HG03175 (cell line): ENCODE measurements around the gene MCTP2.

Experiments
- ATAC-seq: cut with Tn5 transposase; IDR thresholded peaks from one replicate; pipeline ENCODE4 v1.9.1; 2021; ENCODE audit warnings: mild to moderate bottlenecking, moderate library complexity; ENCODE audit not compliant: unreplicated experiment

Gene MCTP2

DNA sequence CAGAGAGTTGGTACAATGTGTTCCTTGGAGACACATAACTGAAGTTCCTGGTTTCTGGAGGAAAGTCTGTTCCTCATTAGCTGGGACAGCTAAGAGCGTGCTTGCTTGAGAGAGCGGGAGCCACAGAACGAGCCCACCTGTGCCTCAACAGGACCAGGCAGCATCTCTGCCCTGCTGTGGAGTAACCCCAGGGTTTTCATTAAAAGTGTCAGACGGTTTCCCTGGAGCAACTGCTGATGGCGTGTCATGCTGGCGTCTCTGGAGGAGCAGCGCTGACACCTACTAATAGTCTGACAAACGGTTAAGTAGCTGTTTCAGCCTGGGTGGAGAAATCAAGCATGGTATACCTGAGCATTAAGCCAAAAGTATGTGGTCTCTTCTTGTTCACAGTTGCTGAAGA is 150.0 kb downstream of the MCTP2 start:
- no peak for ATAC-seq

DNA sequence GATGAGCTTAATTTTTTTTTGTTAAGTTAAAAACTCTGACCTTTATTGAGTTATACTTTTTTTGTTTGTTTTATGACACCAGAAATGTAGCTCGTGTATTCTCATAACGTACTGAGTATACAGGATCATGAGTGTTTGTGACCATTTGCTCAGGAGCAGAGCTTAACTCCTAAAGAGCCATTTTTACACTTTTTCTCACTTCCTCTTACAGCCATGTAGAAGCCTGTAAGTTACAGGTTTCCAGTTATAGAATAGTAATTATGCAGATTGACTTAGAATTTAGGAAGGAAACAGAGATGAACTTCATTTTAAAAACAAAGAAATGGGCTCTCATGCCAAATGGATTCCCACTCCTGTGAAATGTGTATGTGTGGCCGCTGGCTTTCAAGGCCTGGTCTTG is 151.7 kb downstream of the MCTP2 start:
- no peak for ATAC-seq

DNA sequence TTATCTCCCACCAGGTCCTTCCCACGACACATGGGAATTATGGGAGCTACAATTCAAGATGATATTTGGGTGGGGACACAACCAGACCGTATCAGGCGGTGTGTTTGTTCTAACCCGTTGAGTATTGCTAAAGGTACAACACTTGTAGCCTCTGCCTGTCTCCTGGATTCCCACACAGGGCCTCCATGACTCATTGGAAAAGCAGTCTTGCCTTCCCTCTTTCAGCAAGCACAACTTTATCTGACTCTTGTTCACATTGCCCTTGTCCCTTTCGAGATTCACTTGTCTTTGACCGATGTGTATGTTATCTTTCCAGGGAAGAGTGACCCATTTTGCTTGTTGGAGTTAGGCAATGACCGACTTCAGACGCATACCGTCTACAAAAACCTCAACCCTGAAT is 152.3 kb downstream of the MCTP2 start:
- no peak for ATAC-seq

DNA sequence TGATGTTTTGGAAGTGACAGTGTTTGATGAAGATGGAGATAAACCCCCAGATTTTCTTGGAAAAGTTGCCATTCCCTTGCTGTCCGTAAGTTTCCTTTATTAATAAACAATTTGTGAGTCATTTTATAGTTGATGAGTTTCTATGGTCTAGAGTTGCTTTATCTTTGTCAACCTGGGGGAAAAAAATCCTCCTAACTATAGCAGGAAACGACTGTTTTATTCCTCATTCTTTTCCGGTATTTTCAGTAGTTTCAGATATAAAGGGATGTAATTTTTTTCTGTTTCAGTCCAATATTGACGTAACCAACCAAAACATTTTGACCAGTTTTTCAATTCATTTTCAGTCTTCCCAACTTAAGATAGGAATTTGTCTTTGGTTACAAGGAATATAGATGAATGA is 154.1 kb downstream of the MCTP2 start:
- no peak for ATAC-seq

DNA sequence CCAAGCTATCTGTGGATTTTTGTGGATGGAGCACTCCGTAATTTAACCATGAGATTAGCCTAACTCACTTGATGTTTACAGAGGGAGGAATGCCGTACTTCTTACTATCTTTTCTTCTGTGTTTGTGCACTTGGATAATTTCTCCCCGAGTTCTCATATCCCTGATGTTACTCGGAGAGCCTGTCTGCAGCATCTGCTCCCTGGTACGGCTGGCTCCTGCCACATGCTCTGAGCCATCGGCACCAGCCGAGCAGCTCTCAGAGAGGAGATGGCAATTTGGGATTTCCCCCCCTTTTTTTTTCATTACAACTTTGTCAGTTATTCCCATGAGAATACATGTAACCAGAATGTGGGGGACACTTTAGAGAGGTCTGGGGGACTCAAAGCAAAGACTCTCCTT is 155.0 kb downstream of the MCTP2 start:
- no peak for ATAC-seq

DNA sequence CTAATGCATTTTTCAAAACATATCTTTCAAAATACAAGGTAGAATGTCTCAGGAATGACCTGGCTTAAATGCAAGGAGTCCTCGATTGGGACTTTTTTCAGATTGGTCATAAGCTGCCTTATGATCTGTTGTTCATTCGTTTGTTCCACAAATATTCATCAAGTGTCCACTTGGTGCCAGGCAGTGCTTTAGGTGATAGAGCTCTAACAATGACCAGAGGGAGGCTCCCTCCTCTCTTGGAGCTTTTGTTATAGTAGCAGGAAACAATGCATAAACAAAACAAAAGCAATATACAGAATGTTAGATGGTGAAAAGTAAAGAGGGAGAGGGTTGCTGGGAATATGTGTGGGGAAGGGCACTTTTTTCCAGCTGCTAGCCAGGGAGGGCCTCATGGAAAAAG is 156.1 kb downstream of the MCTP2 start:
- peak; percentile 23 for ATAC-seq

DNA sequence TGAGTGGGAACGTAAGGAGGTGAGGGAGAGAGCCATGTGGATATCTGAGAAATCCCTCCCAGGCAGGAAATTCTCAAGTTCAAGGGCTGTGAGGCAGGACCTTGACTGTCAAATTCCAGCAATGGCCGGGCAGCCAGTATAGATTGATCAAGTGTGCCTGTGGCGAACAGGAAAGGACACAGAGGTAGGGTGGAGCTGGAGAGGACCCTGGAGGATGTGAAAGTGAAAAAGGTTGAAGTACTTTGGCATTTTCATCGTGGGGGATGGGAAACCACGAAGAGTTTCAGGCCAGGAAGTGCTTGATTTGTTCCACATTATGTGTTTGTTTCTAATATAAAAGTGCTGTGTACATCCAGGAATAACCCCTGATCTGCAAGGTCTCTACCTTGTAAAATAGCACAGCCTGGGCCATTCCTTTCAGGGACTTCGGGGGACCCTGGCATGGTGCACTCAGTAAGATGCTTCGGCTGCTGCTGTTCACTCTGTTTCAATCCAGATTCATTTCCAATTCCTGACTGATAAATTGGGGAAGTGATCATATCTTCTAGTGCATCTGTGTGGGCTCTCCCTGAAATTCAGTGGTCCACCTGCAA is 156.6 kb downstream of the MCTP2 start:
- ATAC-seq: peak; percentile 71

DNA sequence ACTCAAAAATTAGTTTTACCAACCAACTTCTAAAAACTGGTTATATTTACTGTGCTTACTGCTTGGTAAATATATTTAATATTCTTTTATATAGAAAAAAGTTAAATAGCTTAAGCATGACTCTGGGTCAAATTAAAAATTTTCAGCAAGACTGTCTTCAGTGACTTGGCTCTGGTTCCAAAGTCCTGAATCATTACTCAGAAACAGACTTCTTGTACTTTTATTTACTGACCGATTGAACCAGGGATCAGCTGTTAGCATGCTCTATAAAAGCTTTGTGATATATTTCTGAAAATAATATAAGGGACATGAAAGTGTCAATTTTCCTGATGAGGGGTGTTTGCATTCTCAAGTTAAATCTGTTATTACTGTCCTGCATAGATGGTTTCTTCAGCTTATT is 164.3 kb downstream of the MCTP2 start:
- ATAC-seq: no peak

DNA sequence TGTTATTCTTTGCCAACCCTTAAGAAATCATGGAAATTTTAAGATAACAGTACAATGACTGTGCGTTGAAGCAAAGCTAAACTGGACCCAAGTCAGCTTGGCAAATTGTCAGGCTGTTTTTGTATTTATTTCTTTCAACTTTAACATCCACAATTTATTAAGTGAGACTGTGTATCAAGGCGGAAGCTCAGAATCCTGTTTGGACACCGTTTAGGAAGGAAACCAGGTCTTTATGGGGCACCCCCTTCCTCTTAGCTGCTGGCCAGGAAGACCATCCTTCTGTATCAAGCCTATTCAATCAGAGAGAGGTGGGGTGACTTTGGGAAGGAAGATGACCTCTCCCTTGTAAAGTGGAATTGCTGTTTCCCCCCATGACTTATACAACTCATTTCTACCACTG is 166.0 kb downstream of the MCTP2 start:
- no peak for ATAC-seq

DNA sequence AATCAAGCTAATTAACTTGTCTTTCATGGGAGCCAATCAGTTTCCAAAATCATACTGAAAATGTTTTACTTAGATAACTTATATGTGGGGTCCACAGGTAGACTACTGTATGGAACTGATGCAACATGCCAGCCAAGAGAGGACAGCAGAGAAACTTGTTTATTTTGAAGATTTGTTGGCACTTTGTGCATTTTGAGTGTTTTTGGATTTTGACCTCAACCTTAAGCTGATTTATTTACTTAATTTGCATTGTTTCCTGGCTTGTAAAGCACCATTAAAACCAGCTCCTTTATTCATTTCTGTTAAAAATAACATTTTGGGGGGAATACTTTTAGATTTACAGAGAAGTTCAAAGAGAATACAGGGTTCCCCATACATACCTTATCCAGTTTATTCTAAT is 166.6 kb downstream of the MCTP2 start:
- no peak for ATAC-seq

DNA sequence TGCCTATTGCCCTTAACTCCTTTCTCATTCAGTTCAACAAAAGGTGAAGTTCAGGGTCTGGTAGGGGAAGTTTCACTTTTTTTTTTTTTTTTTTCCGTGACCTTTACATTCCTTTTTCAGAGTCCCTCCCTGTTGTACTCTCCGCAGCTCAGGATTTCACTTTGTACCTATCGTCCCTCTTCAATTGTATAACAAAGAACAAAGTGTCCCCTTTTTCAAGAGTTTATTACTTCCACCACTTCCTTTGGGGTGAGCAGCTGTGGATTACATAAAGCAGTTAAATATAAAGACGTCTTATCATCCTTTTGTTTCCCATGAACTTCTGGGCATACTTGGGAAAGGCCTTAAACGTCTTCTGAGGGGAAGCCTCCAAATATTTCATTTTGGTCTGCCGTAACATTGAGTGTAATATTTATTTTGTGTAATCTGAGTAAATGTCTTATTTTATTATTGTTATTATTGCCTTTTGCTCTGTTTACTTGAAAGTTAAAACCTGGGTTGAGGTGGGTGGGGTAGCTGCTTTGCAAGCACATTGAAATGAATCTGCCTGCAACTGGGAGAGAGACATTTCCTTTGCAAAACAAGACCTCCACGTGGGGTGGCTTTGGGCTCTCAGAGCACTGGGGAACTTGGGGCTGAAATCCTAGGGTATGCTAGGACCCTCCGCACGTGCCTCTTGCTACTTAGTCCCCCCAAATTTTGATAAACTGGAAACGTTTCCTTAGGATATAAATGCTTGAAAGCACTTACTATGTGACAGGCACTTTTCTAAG is 169.4 kb downstream of the MCTP2 start:
- no peak for ATAC-seq

DNA sequence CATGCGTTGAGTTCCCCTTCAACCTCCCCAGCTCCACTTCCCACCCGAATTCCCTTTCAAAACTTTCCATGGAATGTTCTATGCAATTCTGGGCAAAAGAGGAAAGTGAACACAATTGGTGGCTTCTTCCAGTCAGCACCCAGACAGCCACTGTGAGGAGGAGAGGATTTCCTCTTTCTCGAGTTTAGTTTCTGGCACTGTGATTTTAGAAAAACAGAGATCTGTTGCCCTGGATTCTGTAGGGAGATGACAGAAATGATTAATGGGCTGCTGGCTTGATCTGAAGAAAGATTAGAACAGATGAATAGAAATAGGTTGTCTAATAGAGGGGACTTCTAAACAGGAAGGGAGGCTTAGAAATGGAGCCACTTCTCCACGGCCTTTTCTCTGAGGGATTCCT is 172.0 kb downstream of the MCTP2 start:
- no peak for ATAC-seq

DNA sequence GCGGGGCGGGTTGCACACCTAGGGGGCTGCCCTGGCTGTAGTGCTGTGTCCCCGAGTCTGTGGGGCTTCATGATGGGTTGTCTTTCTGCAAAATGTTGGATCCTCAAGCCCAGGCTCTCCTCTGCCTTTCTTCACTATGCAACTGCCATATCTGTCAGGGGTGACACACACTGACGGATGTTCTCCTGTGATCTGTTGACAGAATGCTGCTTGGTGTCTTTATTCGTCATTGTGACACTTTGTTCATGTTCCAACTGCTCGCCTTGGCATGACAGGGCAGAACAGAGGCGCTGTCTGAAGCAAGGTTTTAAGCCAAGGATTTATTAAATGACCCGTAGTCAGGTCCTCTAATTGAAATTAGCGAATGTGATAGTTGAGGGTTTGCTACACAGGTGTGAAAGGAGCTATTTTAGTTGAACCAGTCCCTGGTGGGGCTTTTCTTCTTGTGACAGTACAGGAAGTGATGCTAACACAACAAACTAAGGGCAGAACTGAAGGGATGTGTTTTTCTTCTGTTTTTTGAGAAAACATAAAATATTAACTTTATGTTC is 173.4 kb downstream of the MCTP2 start:
- ATAC-seq: no peak

DNA sequence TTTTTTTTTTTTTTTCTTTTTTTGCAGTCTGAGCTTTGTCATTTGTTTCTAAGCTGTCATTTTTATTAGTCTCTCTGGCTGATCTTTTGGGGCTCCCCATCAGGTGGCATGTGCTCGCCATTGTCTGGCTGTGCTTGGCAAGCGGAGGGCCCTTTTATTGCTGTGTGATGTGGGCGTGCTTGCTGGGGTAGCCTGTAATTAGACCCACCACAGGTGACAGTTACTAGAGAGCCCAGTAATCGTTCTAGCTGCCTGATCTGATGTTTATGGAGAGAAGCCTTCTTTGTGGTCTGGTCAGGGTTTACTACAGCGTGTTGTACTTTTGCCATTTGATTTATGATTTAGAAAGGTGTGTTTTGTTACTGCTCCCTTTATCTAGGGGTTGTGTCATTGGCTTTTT is 179.9 kb downstream of the MCTP2 start:
- no peak for ATAC-seq

DNA sequence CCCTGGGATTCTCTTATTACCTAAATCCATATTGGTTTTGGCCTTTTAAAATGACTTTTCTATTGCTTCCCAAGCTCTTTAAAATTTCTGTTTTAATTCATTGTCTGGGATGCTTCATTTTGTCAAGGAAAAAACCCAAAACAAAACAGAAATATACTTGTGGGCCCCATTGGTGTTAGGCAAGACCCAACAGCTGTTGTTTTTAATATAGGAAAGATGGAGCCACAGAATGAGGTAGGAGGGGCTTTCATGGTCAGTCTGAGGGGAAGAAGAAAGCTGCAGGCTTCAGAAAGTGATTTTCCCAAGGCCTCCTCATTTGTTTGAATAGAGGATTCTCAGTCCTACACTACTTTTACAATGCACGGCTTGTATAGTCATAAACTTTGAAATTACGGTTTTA is 180.5 kb downstream of the MCTP2 start:
- ATAC-seq: no peak

DNA sequence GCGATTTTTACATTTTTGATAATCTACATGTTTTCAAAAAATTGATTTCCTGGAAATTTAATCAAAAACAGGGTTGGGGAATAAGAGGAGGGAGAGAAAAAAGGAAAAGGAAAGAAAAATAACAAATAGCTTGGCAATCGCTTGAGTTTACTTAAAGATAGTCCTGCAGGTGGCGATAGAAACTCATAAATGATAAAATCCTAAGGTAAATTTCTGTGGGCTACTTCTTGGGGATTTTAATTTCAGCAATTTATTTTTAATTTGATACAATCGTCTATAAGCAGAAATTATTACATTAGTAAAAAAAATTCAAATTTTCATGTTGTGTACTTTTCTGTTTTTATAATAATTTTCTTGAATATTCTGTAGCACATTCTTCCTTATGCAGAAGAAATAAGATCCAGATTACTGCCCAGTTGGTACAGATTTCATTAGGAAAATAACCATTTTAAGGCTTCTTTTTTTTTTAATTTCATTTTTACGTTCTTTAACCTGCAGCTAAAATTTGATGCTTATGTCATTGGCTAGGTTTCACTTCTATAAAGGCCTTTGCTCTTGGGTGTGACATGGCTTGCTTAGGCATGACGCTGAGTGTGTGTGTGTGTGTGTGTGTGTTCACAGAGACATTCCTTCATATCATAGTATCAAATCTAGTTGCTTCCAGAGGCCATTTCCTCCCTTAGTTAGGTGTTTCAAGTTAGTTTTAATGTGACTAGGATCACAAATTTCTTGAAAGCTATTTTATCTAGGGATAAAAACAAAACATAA is 181.8 kb downstream of the MCTP2 start:
- ATAC-seq: peak; percentile 84

DNA sequence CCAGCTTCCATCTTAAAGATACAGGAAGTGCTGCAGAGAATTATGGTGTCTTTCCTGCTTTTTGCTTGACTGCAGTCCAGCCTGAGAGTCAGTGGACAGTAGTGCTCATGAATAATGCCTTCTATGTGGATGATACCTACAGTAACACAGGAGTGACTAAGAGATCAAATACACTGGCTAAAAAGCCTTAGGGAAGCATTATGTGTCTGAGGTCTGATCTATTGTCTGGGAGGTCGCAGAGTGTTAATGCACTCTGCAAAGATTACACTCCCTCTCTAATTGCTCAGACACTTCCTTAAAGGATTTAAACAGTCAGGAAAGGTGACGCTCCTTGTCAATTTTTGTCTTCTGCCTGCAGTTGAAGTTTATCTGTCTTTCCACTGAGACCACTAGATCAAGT is 183.6 kb downstream of the MCTP2 start:
- no peak for ATAC-seq

DNA sequence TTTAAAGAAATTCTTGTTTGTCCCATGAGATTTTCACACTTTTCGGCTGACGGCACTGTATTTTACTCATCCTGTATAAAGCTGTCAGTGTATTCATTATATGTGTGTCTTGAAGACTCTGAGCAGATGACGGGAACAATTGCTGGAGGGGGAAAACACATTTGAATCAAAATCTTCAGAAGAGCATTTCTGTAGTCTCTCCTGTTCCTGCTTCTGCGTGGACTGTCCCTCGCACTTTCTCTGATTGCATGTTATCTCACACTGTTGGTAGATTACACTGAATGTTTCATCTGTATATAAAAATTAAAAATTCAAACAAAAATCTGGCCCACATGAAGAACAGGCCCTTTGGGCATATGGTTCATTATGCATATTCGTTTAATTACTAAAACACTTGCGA is 184.9 kb downstream of the MCTP2 start:
- no peak for ATAC-seq

DNA sequence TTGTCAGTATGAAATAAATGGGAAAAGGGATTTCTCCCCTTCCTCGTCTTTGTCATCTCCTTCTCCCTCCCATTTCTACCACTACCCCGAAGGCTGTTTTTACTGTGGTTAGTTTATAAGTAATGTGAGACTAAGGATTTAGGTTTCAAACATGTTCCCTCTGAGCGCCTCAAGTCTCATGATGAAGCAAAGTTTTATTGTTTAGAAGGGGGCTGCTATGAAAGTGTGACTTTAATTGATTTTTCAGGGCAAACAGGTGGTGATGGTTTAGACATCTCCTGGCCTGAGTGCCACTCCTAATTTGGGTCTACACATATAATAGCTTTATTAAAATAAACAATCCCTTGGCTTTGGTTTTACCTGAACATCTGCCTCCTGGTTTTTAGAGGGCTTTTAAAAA is 185.5 kb downstream of the MCTP2 start:
- ATAC-seq: no peak

DNA sequence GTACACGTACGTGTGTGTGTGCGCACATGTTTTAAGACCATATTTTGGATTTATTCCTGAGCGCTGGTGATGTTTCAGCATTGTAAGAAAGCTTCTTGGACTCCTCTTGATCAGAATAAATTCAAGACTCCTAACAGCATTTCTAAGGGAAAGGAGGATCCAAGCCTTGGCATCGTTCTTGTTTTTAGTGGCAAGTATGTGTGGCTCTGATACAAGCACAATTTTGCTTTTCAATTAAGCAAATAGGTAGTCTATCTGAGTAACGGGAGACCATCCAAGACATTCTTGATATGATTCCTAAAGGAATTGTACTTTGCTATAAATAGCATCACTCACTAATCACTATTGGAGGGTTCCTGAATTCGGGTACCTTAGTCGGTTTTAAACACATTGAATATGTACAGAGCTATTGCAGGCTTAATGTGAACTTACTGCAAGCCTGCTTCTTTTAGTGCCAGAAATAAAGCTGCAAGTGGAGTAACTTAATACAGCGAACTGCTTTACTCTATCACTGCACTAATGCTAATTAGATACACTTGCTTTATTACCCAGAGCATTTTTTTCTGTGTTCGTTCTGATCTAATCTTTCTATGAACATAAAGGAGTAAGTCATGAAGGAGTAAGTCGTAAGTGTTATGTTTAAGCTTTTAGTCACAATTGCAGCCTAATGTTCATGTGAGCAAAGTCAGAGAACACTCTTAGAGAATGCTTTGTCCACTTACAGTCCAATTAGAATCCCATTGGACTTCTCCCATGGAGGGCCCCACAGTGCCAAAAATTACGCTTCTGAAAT is 186.3 kb downstream of the MCTP2 start:
- ATAC-seq: no peak

DNA sequence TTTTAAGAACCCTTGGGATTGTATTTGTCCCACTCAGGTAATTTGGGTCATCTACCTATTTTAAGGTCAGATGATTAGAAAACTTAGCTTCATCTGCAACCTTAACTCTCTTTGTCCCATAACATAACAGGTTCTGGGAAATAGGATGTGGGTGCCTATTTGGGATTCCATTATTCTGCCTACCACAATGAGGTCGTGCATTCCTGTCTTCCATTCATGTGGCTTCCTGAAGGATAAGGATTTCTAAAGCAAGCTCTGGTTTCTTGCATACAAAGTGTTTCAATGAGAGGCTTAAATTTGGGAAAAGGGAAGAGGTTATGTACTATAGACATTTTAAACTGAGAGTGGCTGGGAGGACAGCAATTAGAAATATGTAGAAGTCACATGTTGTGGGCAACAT is 190.3 kb downstream of the MCTP2 start:
- no peak for ATAC-seq
